ENCODE data around the gene SEM1.
"Not testable (repeated sequence)": the region's sequence is repeated elsewhere in the genome, so short reads cannot be mapped to it uniquely, and the experiment has no call there.

Gene SEM1

GRCh38 chr7:96667026-96667425, 42.6 kb downstream of the SEM1 start:
- TF ChIP-seq POLR2A (IDR thresholded peaks at IDR 0.05; ENCODE audit: extremely low read depth, insufficient read length) (no peak), CTCF (IDR thresholded peaks at IDR 0.05; ENCODE audit: low read depth, low read length) (no peak), MYC (IDR thresholded peaks at IDR 0.05; ENCODE audit: low read depth, low read length) (no peak), MAX (IDR thresholded peaks at IDR 0.05; ENCODE audit: low read depth, low read length) (no peak)
- no peak for DNase-seq (ENCODE audit: low read depth)
- H3K4me3 ChIP-seq (ENCODE audit: low read depth, low read length) = no peak overlapping the region

- H3K4me3 ChIP-seq (ENCODE audit: low read depth, low read length) = no peak overlapping the region
- TF ChIP-seq CTCF (IDR thresholded peaks at IDR 0.05; ENCODE audit: low read depth, low read length) (no peak), POLR2A (IDR thresholded peaks at IDR 0.05; ENCODE audit: extremely low read depth, insufficient read length) (no peak), MYC (IDR thresholded peaks at IDR 0.05; ENCODE audit: low read depth, low read length) (no peak), MAX (IDR thresholded peaks at IDR 0.05; ENCODE audit: low read depth, low read length) (no peak)
- no peak for DNase-seq (ENCODE audit: low read depth)
Measured at GRCh38 chr7:96665689-96666088, 44.0 kb downstream of the SEM1 start.

- TF ChIP-seq CTCF (IDR thresholded peaks at IDR 0.05; ENCODE audit: low read depth, low read length) (no peak), MYC (IDR thresholded peaks at IDR 0.05; ENCODE audit: low read depth, low read length) (no peak), POLR2A (IDR thresholded peaks at IDR 0.05; ENCODE audit: extremely low read depth, insufficient read length) (no peak)
- no peak overlapping the region for H3K4me3 ChIP-seq (ENCODE audit: low read depth, low read length)
- DNase-seq (ENCODE audit: low read depth) = no peak
Measured at GRCh38 chr7:96664793-96665192, 44.9 kb downstream of the SEM1 start.

- TF ChIP-seq CTCF (IDR thresholded peaks at IDR 0.05; ENCODE audit: low read depth, low read length) (no peak), MAX (IDR thresholded peaks at IDR 0.05; ENCODE audit: low read depth, low read length) (no peak), MYC (IDR thresholded peaks at IDR 0.05; ENCODE audit: low read depth, low read length) (no peak), POLR2A (IDR thresholded peaks at IDR 0.05; ENCODE audit: extremely low read depth, insufficient read length) (no peak)
- no peak for DNase-seq (ENCODE audit: low read depth)
- no peak overlapping the region for H3K4me3 ChIP-seq (ENCODE audit: low read depth, low read length)
Measured at GRCh38 chr7:96663871-96664445, 45.7 kb downstream of the SEM1 start.

- no peak overlapping the region for H3K4me3 ChIP-seq (ENCODE audit: low read depth, low read length)
- TF ChIP-seq POLR2A (IDR thresholded peaks at IDR 0.05; ENCODE audit: extremely low read depth, insufficient read length) = no peak
- no peak for TF ChIP-seq CTCF (IDR thresholded peaks at IDR 0.05; ENCODE audit: low read depth, low read length)
- TF ChIP-seq MYC (IDR thresholded peaks at IDR 0.05; ENCODE audit: low read depth, low read length) = no peak
- no peak for TF ChIP-seq MAX (IDR thresholded peaks at IDR 0.05; ENCODE audit: low read depth, low read length)
- DNase-seq (ENCODE audit: low read depth) = peak; percentile 29
Measured at GRCh38 chr7:96663457-96663856, 46.2 kb downstream of the SEM1 start.

- not testable (repeated sequence) for DNase-seq (ENCODE audit: low read depth); H3K4me3 ChIP-seq (ENCODE audit: low read depth, low read length)
Measured at GRCh38 chr7:96662151-96662550, 47.5 kb downstream of the SEM1 start.
